Tibial nerve (tissue), 4 donors: Measurements from ENCODE around the gene MED17. TPM values are rescaled to one million over a fixed set of nuclear protein-coding genes. Genes with fewer than 3 reads are reported as not detected.

Experiments used
- DNase-seq, 2 donors: peaks; one replicate each; pipeline ENCODE4 v3.0.0-alpha.2; 2019; ENCODE audit warnings: low spot score in 2 of 2
- H3K27ac ChIP-seq, 4 donors: fragments of 200-600 bp; sonication (generic) in 3 of 4; one replicate each; pipeline ENCODE4 v1.5.1; 2017 to 2019; ENCODE audit warnings: mild to moderate bottlenecking in 1 of 4
- H3K27me3 ChIP-seq, 2 donors: fragments of 200-600 bp; sonication (generic) in 1 of 2; one replicate each; pipeline versions ENCODE4 v1.5.1 to v1.6.0; 2017 to 2019
- H3K36me3 ChIP-seq, 3 donors: fragments of 200-600 bp; sonication (generic); one replicate each; pipeline ENCODE4 v1.5.1; 2018 to 2019
- H3K4me1 ChIP-seq, 4 donors: fragments of 200-600 bp; sonication (generic) in 3 of 4; one replicate each; pipeline ENCODE4 v1.5.1; 2017 to 2019
- H3K4me3 ChIP-seq, 4 donors: fragments of 200-600 bp; sonication (generic) in 3 of 4; one replicate each; pipeline ENCODE4 v1.5.1; 2017 to 2019; ENCODE audit warnings: mild to moderate bottlenecking in 1 of 4, moderate library complexity in 1 of 4
- H3K9me3 ChIP-seq, 4 donors: fragments of 200-600 bp; sonication (generic) in 3 of 4; one replicate each; pipeline ENCODE4 v1.5.1; 2017 to 2019
- CTCF ChIP-seq, 5 experiments: fragments of 200-600 bp in 3 of 5; fragments of 450-650 bp in 2 of 5; sonication (generic) in 3 of 5; IDR thresholded peaks; one replicate each; pipeline ENCODE4 v1.5.1; 2016 to 2019; ENCODE audit warnings: antibody characterized with exemption in 5 of 5, mild to moderate bottlenecking in 3 of 5, moderate library complexity in 2 of 5
- EP300 ChIP-seq, 2 donors: sonication (generic); formaldehyde crosslinking; IDR thresholded peaks; one replicate each; pipeline ENCODE4 v1.6.1; 2017; ENCODE audit warnings: antibody characterized with exemption in 2 of 2, mild to moderate bottlenecking in 1 of 2
- POLR2A ChIP-seq, 2 donors: fragments of 450-650 bp; IDR thresholded peaks; one replicate each; pipeline ENCODE4 v1.6.1; 2017; ENCODE audit warnings: antibody characterized with exemption in 2 of 2, mild to moderate bottlenecking in 2 of 2, moderate library complexity in 2 of 2
- WGBS, 2 donors: methylation state at CpG; one replicate each; pipeline ENCODE4 v1.1.5; 2018; 5-methylcytosine and 5-hydroxymethylcytosine counted together
- total RNA-seq, 4 donors: library from RNA; depleted of rRNA; stranded (reverse); fragments of >200 nt; gene quantifications; one replicate each; pipeline ENCODE4 v1.1.0, GENCODE V29; 2016

MED17 gene
- total RNA-seq, 4 donors from 2014 or later = 18.6 to 40.8 (median 37.2) TPM

- no peak overlapping the region for H3K27ac ChIP-seq
- WGBS, 2 donors = 92 to 96% methylated on average over 5 of the region's 5 CpGs
- no peaks in the 10 kb centered on the region for H3K36me3 ChIP-seq
- H3K27me3 ChIP-seq = no peaks in the 10 kb centered on the region
- H3K9me3 ChIP-seq = no peaks in the 10 kb centered on the region
- no peak for DNase-seq
- H3K4me1 ChIP-seq = no peaks in the 10 kb centered on the region
- no peak overlapping the region for H3K4me3 ChIP-seq
- TF ChIP-seq POLR2A (IDR thresholded peaks at IDR 0.05) (no peak), CTCF (IDR thresholded peaks at IDR 0.05) (no peak), EP300 (IDR thresholded peaks at IDR 0.05) (no peak)
These were observed 59.8 kb downstream of the MED17 start for GRCh38 chr11:93843906-93844305.

- no peak overlapping the region for H3K4me3 ChIP-seq
- 56 to 61% methylated on average over 6 to 7 of the region's 7 CpGs for WGBS, 2 donors
- H3K9me3 ChIP-seq = no peaks in the 10 kb centered on the region
These were observed 60.5 kb downstream of the MED17 start for GRCh38 chr11:93844568-93844967.

DNA sequence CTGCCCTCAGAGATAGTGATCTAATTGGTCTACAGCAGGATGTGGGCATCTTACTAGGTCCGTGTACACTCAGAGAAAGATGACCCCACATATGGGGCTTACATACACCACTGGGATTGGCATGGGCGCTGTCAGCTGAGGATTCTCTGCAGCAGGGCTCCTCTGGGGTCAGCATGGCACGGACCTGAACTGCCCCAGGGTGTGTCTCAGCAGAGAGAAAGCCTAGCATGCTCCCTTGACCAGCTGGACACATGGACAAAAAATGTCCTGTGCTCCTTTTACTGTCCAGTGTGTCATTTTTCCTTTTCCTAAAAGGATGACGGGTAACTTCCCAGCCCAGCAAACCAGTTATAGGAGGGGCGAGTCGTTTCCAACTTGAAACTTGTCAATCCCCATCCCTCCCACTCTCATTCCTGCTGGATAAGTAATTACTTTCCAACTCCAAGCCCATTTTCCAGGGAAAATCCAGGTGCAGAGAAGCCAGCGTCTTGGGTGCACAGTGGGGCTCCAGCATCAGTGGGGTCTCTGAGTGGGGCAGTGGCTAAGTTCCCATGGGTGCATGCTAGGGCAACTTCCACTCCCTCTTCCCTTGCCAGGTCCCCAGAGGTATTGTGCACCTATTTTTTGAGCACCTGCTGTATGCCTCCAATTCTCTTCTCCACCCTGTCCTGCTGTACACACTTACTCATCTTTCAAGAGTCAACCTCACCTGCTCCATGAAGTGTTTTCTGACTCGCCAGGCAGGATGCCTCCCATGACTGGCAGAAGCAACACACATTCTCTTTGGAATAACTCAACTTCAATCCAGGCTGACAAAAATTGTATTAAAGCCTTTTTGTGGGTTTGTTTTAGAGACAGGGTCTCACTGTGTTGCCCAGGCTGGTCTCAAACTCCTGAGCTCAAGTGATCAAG is 61.4 kb downstream of the MED17 start:
- H3K36me3 ChIP-seq = no peaks in the 10 kb centered on the region
- no peaks in the 10 kb centered on the region for H3K27me3 ChIP-seq
- TF ChIP-seq CTCF (IDR thresholded peaks at IDR 0.05) = no peak
- no peak for TF ChIP-seq EP300 (IDR thresholded peaks at IDR 0.05)
- no peak for TF ChIP-seq POLR2A (IDR thresholded peaks at IDR 0.05)
- 68 to 85% methylated on average over 8 of the region's 8 CpGs for WGBS, 2 donors
- no peak for DNase-seq
- H3K9me3 ChIP-seq = no peaks in the 10 kb centered on the region
- H3K4me1 ChIP-seq = peaks cover 0 to 8% (median 0%) of the 10 kb centered on the region in 4 donors
- no peak overlapping the region for H3K4me3 ChIP-seq
- no peak overlapping the region for H3K27ac ChIP-seq

More at GRCh38 chr11:93844568-93844967, 60.5 kb downstream of the MED17 start:
- no peak for DNase-seq
- Histone ChIP-seq H3K27ac (no peak overlapping the region), H3K27me3 (no peaks in the 10 kb centered on the region), H3K4me1 (no peaks in the 10 kb centered on the region), H3K36me3 (no peaks in the 10 kb centered on the region)
- TF ChIP-seq POLR2A (IDR thresholded peaks at IDR 0.05) = no peak
- TF ChIP-seq CTCF (IDR thresholded peaks at IDR 0.05) = no peak
- TF ChIP-seq EP300 (IDR thresholded peaks at IDR 0.05) = no peak

DNA sequence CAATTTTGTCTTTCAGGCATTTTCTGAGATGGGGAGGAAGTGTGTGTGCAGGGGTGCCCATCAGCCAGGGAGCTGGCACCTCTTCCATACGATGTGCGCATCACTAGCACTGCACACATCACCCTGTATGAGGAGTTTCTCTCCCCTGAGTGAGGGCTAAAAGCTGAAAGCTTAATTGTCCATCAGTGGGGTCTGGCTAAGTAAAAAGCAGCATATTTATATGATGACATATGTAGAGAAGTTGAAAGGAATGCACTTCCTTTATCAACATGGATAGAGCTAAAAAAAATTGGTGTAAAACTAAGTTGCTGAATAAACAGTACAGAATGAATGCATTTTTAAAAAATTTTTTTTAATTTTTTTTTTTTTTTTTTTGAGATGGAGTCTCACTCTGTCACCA is 62.3 kb downstream of the MED17 start:
- H3K36me3 ChIP-seq = no peaks in the 10 kb centered on the region
- no peak for DNase-seq
- 58 to 65% methylated on average over 2 of the region's 2 CpGs for WGBS, 2 donors
- no peak for TF ChIP-seq CTCF (IDR thresholded peaks at IDR 0.05)
- TF ChIP-seq POLR2A (IDR thresholded peaks at IDR 0.05) = no peak
- no peak for TF ChIP-seq EP300 (IDR thresholded peaks at IDR 0.05)
- H3K4me1 ChIP-seq = peaks cover 0 to 13% (median 0%) of the 10 kb centered on the region in 4 donors
- H3K27me3 ChIP-seq = no peaks in the 10 kb centered on the region
- no peak overlapping the region for H3K4me3 ChIP-seq
- H3K27ac ChIP-seq = no peak overlapping the region
- H3K9me3 ChIP-seq = no peaks in the 10 kb centered on the region

- no peak for DNase-seq
- no peak for TF ChIP-seq CTCF (IDR thresholded peaks at IDR 0.05)
- no peak for TF ChIP-seq EP300 (IDR thresholded peaks at IDR 0.05)
- no peak for TF ChIP-seq POLR2A (IDR thresholded peaks at IDR 0.05)
- Histone ChIP-seq H3K4me3 (no peak overlapping the region), H3K36me3 (no peaks in the 10 kb centered on the region), H3K9me3 (no peaks in the 10 kb centered on the region), H3K27ac (no peak overlapping the region), H3K27me3 (no peaks in the 10 kb centered on the region), H3K4me1 (peaks cover 0 to 13% (median 0%) of the 10 kb centered on the region in 4 donors)
- WGBS, 2 donors = 93 to 96% methylated on average over 5 of the region's 5 CpGs
These were observed 65.1 kb downstream of the MED17 start for GRCh38 chr11:93849201-93849600.
